Measurements from ENCODE around the gene NES.
A peak's percentile ranks its signal among the peaks of the same experiment; 100 is the strongest.

The NES gene

DNA sequence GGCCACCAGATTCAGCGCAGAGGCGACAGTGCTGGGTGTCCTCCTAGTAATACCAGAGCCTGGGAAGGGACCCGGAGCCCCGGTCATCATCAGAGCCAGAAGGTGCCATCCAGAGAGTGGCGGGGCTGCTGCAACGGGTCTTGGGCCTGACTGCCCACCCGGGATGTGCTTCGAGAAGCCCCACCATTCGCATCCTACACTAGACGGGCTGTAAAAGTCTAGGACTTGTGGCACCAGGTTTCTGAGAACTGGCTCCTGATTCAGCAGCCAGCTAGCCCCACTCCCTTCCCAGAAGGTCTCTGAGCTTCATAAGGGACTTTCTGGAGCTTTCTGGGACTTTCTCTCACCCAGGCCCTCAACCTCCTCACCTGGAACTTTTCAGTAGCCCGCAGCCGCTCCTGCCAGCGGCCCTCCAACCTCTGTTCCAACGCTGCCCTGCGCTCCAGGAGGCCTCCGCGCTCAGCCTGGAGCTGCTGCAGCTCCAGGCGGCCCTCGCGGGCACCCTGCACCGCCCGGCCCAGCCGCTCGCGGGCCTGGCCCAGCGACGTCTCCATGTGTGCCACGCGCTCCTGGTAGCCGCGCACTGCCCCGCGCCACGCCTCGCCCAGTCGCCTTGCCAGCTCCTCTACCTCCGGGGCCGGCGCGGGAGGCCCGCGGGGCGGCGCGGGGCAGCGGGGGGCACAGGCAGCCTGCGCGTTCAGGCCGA lies 940 bp downstream of the NES start:
- TF ChIP-seq, protein P1, sequence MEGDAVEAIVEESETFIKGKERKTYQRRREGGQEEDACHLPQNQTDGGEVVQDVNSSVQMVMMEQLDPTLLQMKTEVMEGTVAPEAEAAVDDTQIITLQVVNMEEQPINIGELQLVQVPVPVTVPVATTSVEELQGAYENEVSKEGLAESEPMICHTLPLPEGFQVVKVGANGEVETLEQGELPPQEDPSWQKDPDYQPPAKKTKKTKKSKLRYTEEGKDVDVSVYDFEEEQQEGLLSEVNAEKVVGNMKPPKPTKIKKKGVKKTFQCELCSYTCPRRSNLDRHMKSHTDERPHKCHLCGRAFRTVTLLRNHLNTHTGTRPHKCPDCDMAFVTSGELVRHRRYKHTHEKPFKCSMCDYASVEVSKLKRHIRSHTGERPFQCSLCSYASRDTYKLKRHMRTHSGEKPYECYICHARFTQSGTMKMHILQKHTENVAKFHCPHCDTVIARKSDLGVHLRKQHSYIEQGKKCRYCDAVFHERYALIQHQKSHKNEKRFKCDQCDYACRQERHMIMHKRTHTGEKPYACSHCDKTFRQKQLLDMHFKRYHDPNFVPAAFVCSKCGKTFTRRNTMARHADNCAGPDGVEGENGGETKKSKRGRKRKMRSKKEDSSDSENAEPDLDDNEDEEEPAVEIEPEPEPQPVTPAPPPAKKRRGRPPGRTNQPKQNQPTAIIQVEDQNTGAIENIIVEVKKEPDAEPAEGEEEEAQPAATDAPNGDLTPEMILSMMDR (IDR thresholded peaks at IDR 0.05) = no peak

DNA sequence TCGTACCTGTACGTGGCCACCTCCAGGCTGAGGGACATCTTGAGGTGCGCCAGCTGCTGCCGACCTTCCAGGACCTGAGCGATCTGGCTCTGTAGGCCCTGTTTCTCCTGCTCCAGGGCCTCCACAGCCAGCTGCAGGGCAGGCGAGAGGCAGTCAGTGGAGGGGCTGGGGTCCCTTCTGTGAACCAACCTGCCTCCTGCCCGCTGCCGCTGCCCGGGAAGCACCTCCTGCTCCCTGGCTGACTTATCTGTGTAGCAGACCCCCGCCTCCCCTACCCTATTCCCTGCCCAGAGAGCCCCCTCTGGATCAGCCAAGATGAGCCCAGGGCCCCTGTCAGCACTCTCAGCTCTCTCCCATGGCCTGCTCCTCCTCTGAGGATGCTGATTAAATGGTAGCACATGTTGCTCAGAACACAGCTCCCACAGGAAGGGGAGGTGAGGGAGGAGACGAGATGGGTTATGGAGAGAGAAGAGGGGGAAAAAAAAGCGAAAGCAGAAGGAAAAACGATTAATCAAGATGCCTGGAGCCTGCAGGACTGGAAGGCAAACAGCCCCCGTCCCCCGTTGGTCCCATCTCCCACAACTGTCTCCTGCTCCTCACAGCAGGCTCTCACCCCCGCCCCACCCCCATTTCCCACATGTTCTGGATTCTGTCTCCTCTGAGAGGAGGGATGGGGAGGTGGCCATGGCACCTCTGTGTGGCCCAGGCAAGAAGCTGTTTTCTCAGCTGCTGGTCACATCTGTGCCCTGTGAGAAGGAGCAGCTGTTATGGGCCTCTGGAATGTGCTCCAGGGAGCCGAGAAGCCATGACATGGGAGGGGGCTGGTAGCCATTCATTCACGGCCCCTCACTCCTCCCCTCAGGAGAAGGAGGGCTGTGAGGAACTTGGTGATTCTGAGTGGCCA lies 1.7 kb downstream of the NES start:
- Histone ChIP-seq H3K27ac (no peak overlapping the region), H2AFZ (no peak overlapping the region), H3K79me2 (no peaks in the 10 kb centered on the region), H3K9ac (no peak overlapping the region), H3K4me2 (ENCODE audit: low read length) (peak overlapping the region; percentile 22), H3K9me3 (ENCODE audit: control insufficient read depth, low read length) (no peaks in the 10 kb centered on the region), H3K4me1 (no peaks in the 10 kb centered on the region), H3K36me3 (ENCODE audit: control insufficient read depth, insufficient read depth, low read length) (no peaks in the 10 kb centered on the region), H3K4me3 (ENCODE audit: low read depth, low read length) (peak overlapping the region; percentile 6), H3K27me3 (ENCODE audit: control insufficient read depth, insufficient read depth, low read length) (peaks cover 9% of the 10 kb centered on the region)
- TF ChIP-seq, protein P1 (IDR thresholded peaks at IDR 0.05) = no peak

More for the DNA sequence above, 940 bp downstream of the NES start:
- Histone ChIP-seq H2AFZ (no peak overlapping the region), H3K4me2 (ENCODE audit: low read length) (peak overlapping the region; percentile 22), H3K4me1 (no peaks in the 10 kb centered on the region), H3K9me3 (ENCODE audit: control insufficient read depth, low read length) (no peaks in the 10 kb centered on the region), H3K4me3 (ENCODE audit: low read depth, low read length) (peak overlapping the region; percentile 61), H3K36me3 (ENCODE audit: control insufficient read depth, insufficient read depth, low read length) (no peaks in the 10 kb centered on the region), H3K27ac (no peak overlapping the region), H3K27me3 (ENCODE audit: control insufficient read depth, insufficient read depth, low read length) (peaks cover 9% of the 10 kb centered on the region), H3K9ac (no peak overlapping the region), H3K79me2 (no peaks in the 10 kb centered on the region)

DNA sequence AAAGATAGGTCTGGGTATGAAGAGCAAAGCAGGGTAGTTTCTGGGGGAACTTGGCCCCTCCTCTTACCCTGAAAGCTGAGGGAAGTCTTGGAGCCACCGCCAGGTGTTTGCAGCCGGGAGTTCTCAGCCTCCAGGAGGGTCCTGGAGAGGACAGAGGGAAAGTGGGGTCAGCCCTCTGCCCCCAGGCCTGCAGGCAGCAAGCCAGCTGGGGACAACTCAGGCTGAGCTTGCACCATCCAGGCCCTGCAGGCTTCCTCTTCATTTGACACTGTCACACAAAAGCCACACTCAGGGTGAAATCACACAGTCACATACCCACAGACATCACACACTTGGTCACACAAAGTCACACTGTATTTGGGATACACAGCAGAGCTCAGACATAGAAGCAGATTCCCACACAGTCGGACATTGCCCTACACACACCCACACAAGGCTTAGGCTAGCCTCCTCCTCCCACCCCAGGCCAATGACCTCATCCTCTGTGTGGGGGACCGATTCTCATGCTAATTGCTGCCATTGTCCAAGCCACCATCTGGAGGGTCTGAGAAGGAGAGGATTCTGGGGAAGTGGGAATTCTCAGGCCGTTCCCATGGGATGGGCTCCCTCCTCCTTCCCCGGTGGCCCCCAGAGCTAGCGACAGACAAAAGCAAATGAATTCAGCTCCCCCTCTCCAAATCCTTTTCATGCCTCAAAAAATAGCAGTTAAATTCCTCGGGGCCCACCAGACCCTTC lies 3.7 kb downstream of the NES start:
- H3K4me3 ChIP-seq (ENCODE audit: low read depth, low read length) = no peak overlapping the region
- H3K4me1 ChIP-seq = no peaks in the 10 kb centered on the region
- no peaks in the 10 kb centered on the region for H3K79me2 ChIP-seq
- no peak overlapping the region for H3K27ac ChIP-seq
- peaks cover 5% of the 10 kb centered on the region for H3K27me3 ChIP-seq (ENCODE audit: control insufficient read depth, insufficient read depth, low read length)
- no peaks in the 10 kb centered on the region for H3K9me3 ChIP-seq (ENCODE audit: control insufficient read depth, low read length)
- no peak overlapping the region for H2AFZ ChIP-seq
- no peaks in the 10 kb centered on the region for H3K36me3 ChIP-seq (ENCODE audit: control insufficient read depth, insufficient read depth, low read length)
- H3K4me2 ChIP-seq (ENCODE audit: low read length) = no peak overlapping the region
- TF ChIP-seq, protein P1 (IDR thresholded peaks at IDR 0.05) = no peak
- H3K9ac ChIP-seq = no peak overlapping the region

DNA sequence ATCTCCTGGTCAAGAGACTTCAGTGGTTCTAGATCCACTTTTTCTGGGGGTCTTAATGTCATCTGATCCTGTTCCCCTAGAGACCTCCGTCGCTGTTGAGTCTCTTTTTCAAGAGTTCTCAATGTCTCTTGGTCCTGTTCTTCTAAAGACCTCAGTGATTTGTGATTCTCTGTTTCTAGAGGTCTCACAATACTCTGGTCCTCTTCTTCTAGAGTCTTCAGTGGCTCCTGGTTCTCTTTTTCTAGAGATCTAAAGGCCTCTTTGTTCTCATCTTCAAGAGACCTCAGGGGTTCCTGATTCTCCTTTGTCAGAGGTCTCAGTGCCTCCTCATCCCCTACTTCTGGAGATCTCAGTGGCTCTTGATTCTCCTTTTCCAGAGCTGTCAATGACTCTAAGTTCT lies 5.4 kb downstream of the NES start:
- Histone ChIP-seq H3K9me3 (ENCODE audit: control insufficient read depth, low read length) (no peaks in the 10 kb centered on the region), H2AFZ (no peak overlapping the region), H3K27me3 (ENCODE audit: control insufficient read depth, insufficient read depth, low read length) (peaks cover under 1% of the 10 kb centered on the region), H3K4me3 (ENCODE audit: low read depth, low read length) (no peak overlapping the region), H3K4me2 (ENCODE audit: low read length) (no peak overlapping the region), H3K9ac (no peak overlapping the region), H3K79me2 (no peaks in the 10 kb centered on the region), H3K36me3 (ENCODE audit: control insufficient read depth, insufficient read depth, low read length) (no peaks in the 10 kb centered on the region), H3K27ac (no peak overlapping the region), H3K4me1 (no peaks in the 10 kb centered on the region)
- TF ChIP-seq, protein P1 (IDR thresholded peaks at IDR 0.05) = no peak

Measured in parathyroid adenoma (tissue), 2 donors.